ENCODE measurements around the gene GRHL1.

Gene GRHL1

DNA sequence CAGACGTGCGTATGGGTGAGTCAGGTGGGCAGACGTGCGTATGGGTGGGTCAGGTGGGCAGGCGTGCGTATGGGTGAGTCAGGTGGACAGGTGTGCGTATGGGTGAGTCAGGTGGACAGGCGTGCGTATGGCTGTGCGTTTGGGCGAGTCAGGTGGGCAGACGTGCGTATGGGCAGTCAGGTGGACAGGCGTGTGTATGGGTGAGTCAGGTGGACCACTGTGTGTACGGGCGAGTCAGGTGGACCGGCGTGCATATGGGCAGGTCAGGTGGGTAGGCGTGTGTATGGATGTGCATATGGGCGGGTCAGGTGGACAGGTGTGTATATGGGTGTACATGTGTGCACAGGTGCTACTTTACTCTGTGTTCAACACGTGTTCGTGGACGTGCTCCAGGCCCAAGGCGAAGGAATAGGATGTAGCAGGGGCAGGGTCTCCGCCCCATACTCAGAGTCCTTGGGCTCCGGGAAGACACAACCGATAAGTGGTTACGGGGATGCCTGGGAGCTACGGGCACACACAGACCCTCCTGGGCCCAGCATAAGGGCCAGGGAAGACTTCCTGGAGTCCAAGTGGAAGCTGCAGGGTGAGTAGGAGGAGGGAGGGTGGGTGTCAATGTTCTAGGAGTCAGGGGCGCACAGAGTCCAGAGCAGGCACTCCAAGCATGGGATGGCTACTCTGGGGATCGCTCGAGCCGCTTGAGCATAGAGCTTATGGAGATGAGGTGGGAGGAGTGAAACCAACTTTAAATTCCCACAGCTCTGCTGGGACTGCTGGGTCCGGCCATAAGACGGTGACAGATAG, 64.7 kb downstream of the GRHL1 start:
- Histone ChIP-seq H3K36me3 (ENCODE audit: low read length) (no peaks in the 10 kb centered on the region), H3K9me2 (replicated peaks; ENCODE audit: insufficient read depth, low read length) (no peaks in the 10 kb centered on the region), H4K20me1 (ENCODE audit: low read depth, low read length) (no peaks in the 10 kb centered on the region), H3K79me2 (ENCODE audit: insufficient read depth, low read length) (no peaks in the 10 kb centered on the region), H3K27ac (ENCODE audit: low read depth, low read length) (no peak overlapping the region), H3K4me2 (ENCODE audit: low read depth, low read length, poor library complexity, severe bottlenecking) (no peak overlapping the region), H3K27me3 (ENCODE audit: low read length) (no peaks in the 10 kb centered on the region), H2AFZ (ENCODE audit: low read depth, low read length, severe bottlenecking) (no peak overlapping the region), H3F3A (ENCODE audit: insufficient read depth) (no peaks in the 10 kb centered on the region), H3K9me3 (ENCODE audit: insufficient read depth, low read length) (no peaks in the 10 kb centered on the region), H3K9ac (ENCODE audit: low read length) (no peak overlapping the region), H3K4me3 (ENCODE audit: insufficient read depth, low read length, poor library complexity, severe bottlenecking) (no peak overlapping the region)
- TF ChIP-seq EZH2phosphoT487 (conservative IDR thresholded peaks at IDR 0.05; ENCODE audit: low read length) = no peak
- TF ChIP-seq, protein P1, sequence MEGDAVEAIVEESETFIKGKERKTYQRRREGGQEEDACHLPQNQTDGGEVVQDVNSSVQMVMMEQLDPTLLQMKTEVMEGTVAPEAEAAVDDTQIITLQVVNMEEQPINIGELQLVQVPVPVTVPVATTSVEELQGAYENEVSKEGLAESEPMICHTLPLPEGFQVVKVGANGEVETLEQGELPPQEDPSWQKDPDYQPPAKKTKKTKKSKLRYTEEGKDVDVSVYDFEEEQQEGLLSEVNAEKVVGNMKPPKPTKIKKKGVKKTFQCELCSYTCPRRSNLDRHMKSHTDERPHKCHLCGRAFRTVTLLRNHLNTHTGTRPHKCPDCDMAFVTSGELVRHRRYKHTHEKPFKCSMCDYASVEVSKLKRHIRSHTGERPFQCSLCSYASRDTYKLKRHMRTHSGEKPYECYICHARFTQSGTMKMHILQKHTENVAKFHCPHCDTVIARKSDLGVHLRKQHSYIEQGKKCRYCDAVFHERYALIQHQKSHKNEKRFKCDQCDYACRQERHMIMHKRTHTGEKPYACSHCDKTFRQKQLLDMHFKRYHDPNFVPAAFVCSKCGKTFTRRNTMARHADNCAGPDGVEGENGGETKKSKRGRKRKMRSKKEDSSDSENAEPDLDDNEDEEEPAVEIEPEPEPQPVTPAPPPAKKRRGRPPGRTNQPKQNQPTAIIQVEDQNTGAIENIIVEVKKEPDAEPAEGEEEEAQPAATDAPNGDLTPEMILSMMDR (IDR thresholded peaks at IDR 0.05; ENCODE audit: insufficient read depth, low read length, poor library complexity, severe bottlenecking) = no peak

DNA sequence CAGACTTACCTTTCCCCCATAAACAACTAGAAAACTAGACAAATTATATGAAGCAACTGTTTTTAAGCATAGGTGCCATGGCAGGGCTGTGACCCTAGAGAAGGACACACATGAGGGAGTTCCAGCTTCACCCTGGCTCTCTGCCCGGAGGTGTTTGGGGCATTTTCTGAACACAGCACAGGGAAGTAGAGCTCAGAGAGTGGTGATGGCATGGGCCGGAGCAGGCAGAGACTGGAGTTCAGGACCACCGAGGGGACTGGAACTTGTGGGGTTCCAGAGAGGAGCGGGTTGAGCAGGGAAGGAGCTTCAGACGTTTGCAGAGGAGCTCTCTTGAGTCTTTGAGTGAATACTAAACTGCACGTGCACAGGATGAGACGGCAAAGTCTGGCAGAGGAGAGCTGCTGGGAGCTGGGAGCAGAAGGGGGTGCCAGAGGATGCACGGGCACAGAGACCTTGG, 65.3 kb downstream of the GRHL1 start:
- Histone ChIP-seq H3F3A (ENCODE audit: insufficient read depth) (no peaks in the 10 kb centered on the region), H2AFZ (ENCODE audit: low read depth, low read length, severe bottlenecking) (no peak overlapping the region), H3K79me2 (ENCODE audit: insufficient read depth, low read length) (no peaks in the 10 kb centered on the region), H3K4me3 (ENCODE audit: insufficient read depth, low read length, poor library complexity, severe bottlenecking) (no peak overlapping the region), H3K36me3 (ENCODE audit: low read length) (no peaks in the 10 kb centered on the region), H3K27ac (ENCODE audit: low read depth, low read length) (no peak overlapping the region), H3K27me3 (ENCODE audit: low read length) (no peaks in the 10 kb centered on the region), H4K20me1 (ENCODE audit: low read depth, low read length) (no peaks in the 10 kb centered on the region), H3K4me2 (ENCODE audit: low read depth, low read length, poor library complexity, severe bottlenecking) (no peak overlapping the region), H3K9me2 (replicated peaks; ENCODE audit: insufficient read depth, low read length) (no peaks in the 10 kb centered on the region), H3K9ac (ENCODE audit: low read length) (no peak overlapping the region), H3K9me3 (ENCODE audit: insufficient read depth, low read length) (no peaks in the 10 kb centered on the region)
- TF ChIP-seq, protein P1 (IDR thresholded peaks at IDR 0.05; ENCODE audit: insufficient read depth, low read length, poor library complexity, severe bottlenecking) = no peak
- no peak for TF ChIP-seq EZH2phosphoT487 (conservative IDR thresholded peaks at IDR 0.05; ENCODE audit: low read length)

DNA sequence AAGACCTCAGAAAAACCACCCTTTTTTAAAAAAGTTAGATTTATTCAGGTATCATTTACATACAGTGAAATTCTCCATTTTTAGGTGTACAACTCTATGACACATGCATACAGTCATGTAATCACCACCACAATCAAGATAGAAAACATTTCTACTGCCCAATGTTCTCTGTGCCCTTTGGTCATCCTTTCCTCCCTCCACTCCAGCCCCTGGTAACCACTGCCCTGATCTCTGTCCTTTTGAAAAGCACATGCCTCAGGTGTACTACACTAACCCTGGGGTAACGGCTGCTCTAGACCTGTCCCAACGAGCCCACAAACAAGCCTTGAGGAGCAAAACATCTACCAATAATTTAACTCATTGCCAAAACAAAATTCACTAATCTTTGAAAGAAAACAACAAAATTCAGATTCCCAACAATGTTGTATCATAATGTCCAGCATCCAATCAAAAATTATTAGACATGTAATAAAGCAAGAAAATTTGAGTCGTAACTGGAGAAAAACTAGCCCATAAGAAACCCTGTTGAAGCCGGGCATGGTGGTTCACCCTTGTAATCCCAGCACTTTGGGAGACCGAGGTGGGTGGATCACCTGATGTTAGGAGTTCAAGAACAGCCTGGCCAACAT, 65.9 kb downstream of the GRHL1 start:
- Histone ChIP-seq H3K36me3 (ENCODE audit: low read length) (no peaks in the 10 kb centered on the region), H3K27ac (ENCODE audit: low read depth, low read length) (no peak overlapping the region), H3K9me3 (ENCODE audit: insufficient read depth, low read length) (no peaks in the 10 kb centered on the region), H3K27me3 (ENCODE audit: low read length) (no peaks in the 10 kb centered on the region), H3K9ac (ENCODE audit: low read length) (no peak overlapping the region), H2AFZ (ENCODE audit: low read depth, low read length, severe bottlenecking) (no peak overlapping the region), H3F3A (ENCODE audit: insufficient read depth) (no peaks in the 10 kb centered on the region), H3K9me2 (replicated peaks; ENCODE audit: insufficient read depth, low read length) (no peaks in the 10 kb centered on the region), H4K20me1 (ENCODE audit: low read depth, low read length) (no peaks in the 10 kb centered on the region), H3K4me3 (ENCODE audit: insufficient read depth, low read length, poor library complexity, severe bottlenecking) (no peak overlapping the region), H3K79me2 (ENCODE audit: insufficient read depth, low read length) (no peaks in the 10 kb centered on the region), H3K4me2 (ENCODE audit: low read depth, low read length, poor library complexity, severe bottlenecking) (no peak overlapping the region)
- TF ChIP-seq, protein P1 (IDR thresholded peaks at IDR 0.05; ENCODE audit: insufficient read depth, low read length, poor library complexity, severe bottlenecking) = no peak
- TF ChIP-seq EZH2phosphoT487 (conservative IDR thresholded peaks at IDR 0.05; ENCODE audit: low read length) = no peak

All from SU-DHL-6 (cell line).